Naive B cell (primary cell): ENCODE results near the gene CZIB. TPM values are rescaled to one million over a fixed set of nuclear protein-coding genes. Genes with fewer than 3 reads are reported as not detected.
A peak's percentile ranks its signal among the peaks of the same experiment; 100 is the strongest.

Experiments used
- ATAC-seq, 2 donors: fragments of 150-1000 bp; cut with Tn5 transposase; 2 replicates each; pipeline ENCODE4 v1.10.0; 2021; ENCODE audit warnings: low read depth in 2 of 2, mild to moderate bottlenecking in 2 of 2, moderate library complexity in 2 of 2
- DNase-seq: peaks from one replicate; pipeline ENCODE4 v3.0.0; 2022
- H3K27ac Mint-ChIP-seq, 6 donors: one replicate each; pipeline ENCODE4 v1.8.0; 2020 to 2022; ENCODE audit warnings: mild to moderate bottlenecking in 6 of 6, mixed read lengths in 6 of 6, moderate library complexity in 5 of 6, inconsistent platforms in 2 of 6
- H3K27me3 Mint-ChIP-seq, 3 donors: one replicate each; pipeline ENCODE4 v1.8.0; 2021 to 2022; ENCODE audit warnings: mixed read lengths in 3 of 3, mild to moderate bottlenecking in 1 of 3
- H3K36me3 Mint-ChIP-seq, 2 donors: one replicate each; pipeline ENCODE4 v1.8.0; 2020 to 2022; ENCODE audit warnings: mixed read lengths in 2 of 2, inconsistent platforms in 1 of 2, mild to moderate bottlenecking in 1 of 2
- H3K4me1 Mint-ChIP-seq, 3 donors: one replicate each; pipeline ENCODE4 v1.8.0; 2020 to 2022; ENCODE audit warnings: mixed read lengths in 3 of 3, inconsistent platforms in 1 of 3, mild to moderate bottlenecking in 1 of 3, moderate library complexity in 1 of 3
- H3K4me3 Mint-ChIP-seq, 8 donors: one replicate each; pipeline ENCODE4 v1.8.0; 2020 to 2022; ENCODE audit warnings: mild to moderate bottlenecking in 8 of 8, mixed read lengths in 8 of 8, moderate library complexity in 8 of 8, inconsistent platforms in 2 of 8
- H3K9me3 Mint-ChIP-seq, 7 donors: one replicate each; pipeline ENCODE4 v1.8.0; 2020 to 2022; ENCODE audit warnings: mixed read lengths in 7 of 7, mild to moderate bottlenecking in 5 of 7, inconsistent platforms in 2 of 7, moderate library complexity in 1 of 7
- polyA plus RNA-seq, 6 donors: library from polyadenylated mRNA; unstranded; fragments of 300-500 nt; fragmentation: Illumina TruSeq; gene quantifications; one replicate each; pipeline ENCODE4 v1.2.3, GENCODE V29; 2021; ENCODE audit warnings: low read depth in 6 of 6

CZIB gene
- polyA plus RNA-seq, 6 donors from 2014 or later, result 34.5 to 63.0 (median 52.5) TPM

DNA sequence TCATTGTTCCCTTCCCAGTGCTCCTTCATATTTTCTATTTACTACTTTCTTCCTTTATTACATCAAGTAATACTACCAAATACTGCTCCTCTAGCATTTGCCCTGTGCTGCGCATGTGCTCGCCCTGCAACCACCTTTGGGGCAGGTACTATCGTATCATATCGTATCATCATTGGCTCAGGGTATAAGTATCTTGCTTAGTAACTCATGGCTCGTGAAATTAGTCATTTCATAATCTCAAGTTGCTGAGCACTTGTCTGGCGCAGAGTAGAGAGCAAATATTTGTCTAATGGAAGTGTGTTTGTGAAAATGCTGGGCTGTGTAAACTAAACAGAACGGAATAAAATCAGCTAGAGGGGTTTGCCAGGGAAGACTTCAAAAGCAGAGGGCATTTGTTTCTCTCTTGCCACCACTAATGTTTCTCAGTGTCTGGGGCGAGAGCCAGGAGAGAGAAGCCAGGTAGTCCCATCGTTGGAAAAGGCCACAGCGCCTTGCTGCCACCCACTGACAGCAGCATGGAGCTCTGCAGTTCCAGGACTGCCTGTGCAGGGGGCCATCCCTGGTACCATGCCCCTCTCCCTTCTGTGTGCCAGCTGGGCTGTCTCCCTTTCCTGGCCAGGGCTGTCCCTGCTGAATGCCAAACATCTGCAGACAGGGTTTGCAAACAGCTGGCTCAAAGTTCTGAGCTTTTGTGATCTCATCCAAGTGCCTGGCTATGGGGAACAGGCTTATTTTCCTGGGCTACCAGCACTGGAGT, 43.8 kb downstream of the CZIB start:
- ATAC-seq, result no peak
- Mint-ChIP-seq H3K4me1 (peaks cover 11 to 15% (median 13%) of the 10 kb centered on the region in 3 donors), H3K9me3 (no peaks in the 10 kb centered on the region), H3K27ac (peak overlapping the region in 1 of 6 donors; percentile 5), H3K27me3 (peaks cover 26 to 48% (median 36%) of the 10 kb centered on the region in 3 donors), H3K4me3 (no peak overlapping the region), H3K36me3 (peaks cover 0 to 5% of the 10 kb centered on the region in 2 donors)
- DNase-seq, result no peak

DNA sequence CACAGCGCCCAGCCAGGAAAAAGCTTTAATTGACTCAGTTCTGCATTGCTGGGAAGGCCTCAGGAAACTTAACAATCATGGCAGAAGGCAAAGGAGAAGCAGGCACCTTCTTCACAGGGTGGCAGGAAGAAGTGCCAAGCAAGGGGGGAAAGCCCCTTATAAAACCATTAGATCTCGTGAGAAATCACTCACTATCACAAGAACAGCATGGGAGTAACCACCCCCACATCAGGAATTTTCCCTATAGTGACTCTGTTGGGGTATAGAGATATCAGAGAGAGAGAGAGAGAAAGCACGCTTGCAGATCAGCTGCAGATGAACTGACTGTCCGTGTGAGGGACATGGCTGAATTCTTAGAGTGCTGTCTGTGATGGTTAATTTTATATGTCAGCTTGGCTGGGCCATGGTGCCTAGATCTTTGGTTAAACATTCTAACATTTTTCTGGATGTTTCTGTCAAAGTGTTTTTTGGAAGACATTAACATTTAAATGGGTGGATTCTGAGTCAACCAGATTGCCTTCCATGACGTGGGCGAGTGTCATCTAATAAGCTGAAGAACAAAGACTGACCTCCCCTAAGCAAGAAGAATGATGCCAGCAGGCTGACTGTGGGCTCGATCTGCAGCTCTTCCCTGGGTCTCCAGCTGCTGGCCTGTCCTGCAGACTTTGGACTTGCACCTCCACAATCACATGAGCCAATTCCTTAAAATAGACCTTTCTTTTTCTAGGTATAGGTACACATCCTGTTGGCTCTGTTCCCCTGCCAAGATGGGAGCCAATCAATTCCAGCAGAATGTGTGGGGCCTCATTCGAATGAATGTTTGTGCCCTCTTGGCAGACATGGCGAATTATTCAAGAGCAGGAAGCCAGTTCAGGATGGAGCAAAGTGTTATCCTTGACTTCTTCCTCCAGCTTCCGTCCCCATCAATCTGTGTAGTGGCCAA, 45.2 kb downstream of the CZIB start:
- DNase-seq, result no peak
- Mint-ChIP-seq H3K27me3 (peaks cover 21 to 40% (median 33%) of the 10 kb centered on the region in 3 donors), H3K27ac (peak overlapping the region in 2 of 6 donors; percentile 2 to 62), H3K9me3 (no peaks in the 10 kb centered on the region), H3K36me3 (peaks cover 0 to 5% of the 10 kb centered on the region in 2 donors), H3K4me1 (peaks cover 11 to 15% (median 13%) of the 10 kb centered on the region in 3 donors), H3K4me3 (no peak overlapping the region)
- no peak for ATAC-seq

DNA sequence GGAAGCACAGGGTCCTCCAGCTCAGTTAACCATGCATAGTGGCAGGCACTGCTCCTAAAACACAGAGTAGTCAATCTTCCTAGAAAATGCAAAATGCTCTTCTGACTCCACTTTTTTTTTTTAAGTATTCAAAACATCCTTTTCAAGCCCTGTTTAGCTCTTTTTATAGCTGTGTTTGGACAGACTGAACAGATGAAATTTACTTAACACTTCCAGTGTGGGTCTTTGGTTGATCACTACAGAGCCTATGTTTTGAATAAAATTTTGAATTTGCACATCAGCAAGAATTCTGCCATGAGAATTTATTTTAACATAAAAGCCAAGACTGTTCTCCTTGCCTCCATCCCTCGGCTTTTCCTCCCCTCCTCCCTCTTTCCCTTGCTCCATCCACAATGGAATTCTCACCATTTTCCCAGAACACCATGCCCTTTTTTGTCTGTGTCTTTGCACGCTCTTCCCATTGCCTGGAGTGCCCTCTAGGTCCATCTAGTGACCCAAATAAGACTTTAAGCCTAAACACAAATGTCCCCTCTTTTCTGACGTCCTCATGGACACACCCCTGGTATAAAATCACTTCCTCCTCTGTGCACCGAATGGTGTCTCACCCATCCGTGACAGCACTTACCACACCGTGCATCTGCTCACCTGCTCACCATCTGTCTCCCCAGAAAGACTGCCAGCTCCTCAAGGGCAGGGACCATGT, 47.9 kb downstream of the CZIB start:
- ATAC-seq (peak; percentile 100), DNase-seq (peak; percentile 50)
- Mint-ChIP-seq H3K36me3 (peaks cover 0 to 4% of the 10 kb centered on the region in 2 donors), H3K4me1 (peaks cover 11 to 15% (median 13%) of the 10 kb centered on the region in 3 donors), H3K27me3 (peaks cover 13 to 22% (median 21%) of the 10 kb centered on the region in 3 donors), H3K9me3 (no peaks in the 10 kb centered on the region), H3K27ac (peak overlapping the region; percentile 44 to 86 (median 68)), H3K4me3 (peak overlapping the region in 1 of 8 donors; percentile 37)

DNA sequence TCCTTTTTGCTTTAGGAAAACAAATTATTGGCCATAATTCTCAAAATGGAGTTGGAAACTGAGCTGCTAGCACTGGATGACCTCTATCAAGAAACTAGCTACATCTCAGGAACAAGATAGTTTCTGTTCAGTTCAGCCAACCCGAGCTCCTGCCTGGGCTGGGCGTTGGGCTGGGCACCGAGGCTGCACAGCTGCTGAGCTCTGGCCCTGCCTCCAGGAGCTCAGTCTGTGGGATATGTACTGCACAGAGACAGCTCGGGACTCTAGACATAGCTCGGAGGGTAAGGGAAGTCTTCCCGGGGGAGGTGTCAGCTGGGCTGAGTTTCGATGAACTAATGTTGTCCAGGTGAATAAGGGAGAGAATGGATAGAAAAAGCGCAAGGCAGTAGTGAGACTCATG, 53.5 kb downstream of the CZIB start:
- Mint-ChIP-seq H3K36me3 (no peaks in the 10 kb centered on the region), H3K27me3 (peaks cover 30 to 38% (median 32%) of the 10 kb centered on the region in 3 donors), H3K4me3 (no peak overlapping the region), H3K9me3 (no peaks in the 10 kb centered on the region), H3K27ac (no peak overlapping the region), H3K4me1 (no peaks in the 10 kb centered on the region)
- no peak for ATAC-seq
- no peak for DNase-seq

DNA sequence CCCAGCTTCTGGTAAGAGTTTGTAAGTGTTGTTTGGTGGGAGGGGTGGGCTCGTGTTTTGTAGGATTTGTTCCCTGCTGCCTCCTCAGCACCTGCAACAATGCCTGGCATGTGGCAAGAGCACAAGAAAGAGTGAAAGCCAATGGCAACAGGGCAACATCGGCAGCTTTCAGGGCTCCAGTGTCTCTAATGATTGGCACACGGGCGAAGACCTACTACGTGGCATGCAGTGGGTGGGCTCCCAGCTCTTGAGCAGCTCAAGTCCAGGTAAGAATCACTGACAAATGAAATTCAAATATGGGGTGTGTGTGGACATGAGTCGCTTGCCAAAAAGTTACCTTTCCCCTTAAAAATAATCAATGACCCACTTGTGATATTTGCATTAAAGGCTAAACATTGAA, 54.1 kb downstream of the CZIB start:
- Mint-ChIP-seq H3K27me3 (peaks cover 30 to 39% (median 32%) of the 10 kb centered on the region in 3 donors), H3K27ac (no peak overlapping the region), H3K9me3 (no peaks in the 10 kb centered on the region), H3K4me1 (no peaks in the 10 kb centered on the region), H3K36me3 (no peaks in the 10 kb centered on the region), H3K4me3 (peak overlapping the region in 1 of 8 donors; percentile 29)
- DNase-seq, result no peak
- ATAC-seq, result no peak

DNA sequence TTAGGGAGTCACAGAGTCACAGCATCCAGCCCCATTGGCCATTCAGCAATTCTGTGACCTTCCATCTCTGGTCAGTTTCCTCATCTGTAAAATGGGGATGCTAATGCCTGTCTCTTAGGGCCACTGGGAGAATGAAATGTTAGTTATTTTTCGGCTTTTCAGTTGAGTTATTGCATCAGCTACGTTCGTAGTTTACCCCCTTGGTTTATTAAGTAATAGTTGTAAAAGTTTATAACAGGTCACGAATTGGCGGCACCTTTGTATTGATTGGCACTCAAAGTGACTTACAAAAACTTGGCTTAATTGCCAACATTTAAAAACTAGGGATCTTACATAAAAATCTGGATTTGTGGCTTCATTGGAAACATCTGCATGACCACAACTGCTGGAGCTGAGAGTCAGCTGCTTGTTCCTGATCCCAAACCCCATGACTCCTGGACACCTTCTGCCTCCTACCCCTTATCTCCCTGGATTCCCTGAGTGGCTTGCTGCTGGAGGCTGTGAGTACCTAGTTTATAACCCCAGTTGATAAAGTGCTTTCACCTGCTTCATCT, 54.9 kb downstream of the CZIB start:
- H3K27me3 Mint-ChIP-seq, result peaks cover 30 to 39% (median 32%) of the 10 kb centered on the region in 3 donors
- no peaks in the 10 kb centered on the region for H3K4me1 Mint-ChIP-seq
- H3K27ac Mint-ChIP-seq, result no peak overlapping the region
- H3K9me3 Mint-ChIP-seq, result no peaks in the 10 kb centered on the region
- ATAC-seq (no peak), DNase-seq (no peak)
- peak overlapping the region in 1 of 8 donors; percentile 47 for H3K4me3 Mint-ChIP-seq
- no peaks in the 10 kb centered on the region for H3K36me3 Mint-ChIP-seq

Other genes with a start within 250 kb of the CZIB start
- not detected for gene PODN, start 158.4 kb downstream of the CZIB start, polyA plus RNA-seq
- gene SLC1A7, start 78.0 kb downstream of the CZIB start, polyA plus RNA-seq, result not detected
- 10 to 100 TPM; 21.2 to 39.1 (median 28.5) TPM for gene CPT2, start 23.8 kb downstream of the CZIB start, polyA plus RNA-seq
- 100 to 1,000 TPM in 5 of 6 donors, 10 to 100 TPM in 1; 44.2 to 124 (median 117) TPM for gene MAGOH, start 17.9 kb upstream of the CZIB start, polyA plus RNA-seq
- gene LRP8, start 107.4 kb upstream of the CZIB start, polyA plus RNA-seq, result 1 to 10 TPM in 1 of 6 donors, under 1 TPM in 4, not detected in 1; 0.21 to 1.5 (median 0.57) TPM
- gene DMRTB1, start 238.8 kb upstream of the CZIB start, polyA plus RNA-seq, result not detected